ENCODE measurements around the gene RABGGTB.
"Not testable (repeated sequence)": the region's sequence is repeated elsewhere in the genome, so short reads cannot be mapped to it uniquely, and the experiment has no call there.

RABGGTB gene

DNA sequence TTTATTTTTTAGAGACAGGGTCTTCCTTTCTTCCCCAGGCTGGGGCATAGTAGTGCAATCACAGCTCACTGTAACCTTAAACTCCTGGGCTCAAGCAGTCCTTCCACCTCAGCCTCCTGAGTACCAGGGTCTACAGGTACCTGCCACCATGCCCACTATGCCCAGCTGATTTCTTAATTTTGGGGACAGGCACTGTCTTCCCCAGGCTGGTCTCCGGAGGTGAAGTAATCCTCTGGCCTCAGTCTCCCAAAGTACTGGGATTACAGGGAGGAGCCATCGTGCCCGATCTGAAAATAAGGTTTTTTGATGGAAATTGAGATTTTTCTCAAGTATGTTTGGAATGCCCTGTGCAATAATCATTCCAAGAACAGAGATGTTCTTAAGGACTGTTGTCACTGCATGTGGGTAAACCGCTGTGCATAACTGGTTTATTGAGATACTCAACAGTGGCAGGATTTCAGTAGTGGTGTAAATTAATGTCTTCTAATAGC is 9.7 kb downstream of the RABGGTB start:
- DNase-seq (ENCODE audit: low read depth, low spot score), result no peak

DNA sequence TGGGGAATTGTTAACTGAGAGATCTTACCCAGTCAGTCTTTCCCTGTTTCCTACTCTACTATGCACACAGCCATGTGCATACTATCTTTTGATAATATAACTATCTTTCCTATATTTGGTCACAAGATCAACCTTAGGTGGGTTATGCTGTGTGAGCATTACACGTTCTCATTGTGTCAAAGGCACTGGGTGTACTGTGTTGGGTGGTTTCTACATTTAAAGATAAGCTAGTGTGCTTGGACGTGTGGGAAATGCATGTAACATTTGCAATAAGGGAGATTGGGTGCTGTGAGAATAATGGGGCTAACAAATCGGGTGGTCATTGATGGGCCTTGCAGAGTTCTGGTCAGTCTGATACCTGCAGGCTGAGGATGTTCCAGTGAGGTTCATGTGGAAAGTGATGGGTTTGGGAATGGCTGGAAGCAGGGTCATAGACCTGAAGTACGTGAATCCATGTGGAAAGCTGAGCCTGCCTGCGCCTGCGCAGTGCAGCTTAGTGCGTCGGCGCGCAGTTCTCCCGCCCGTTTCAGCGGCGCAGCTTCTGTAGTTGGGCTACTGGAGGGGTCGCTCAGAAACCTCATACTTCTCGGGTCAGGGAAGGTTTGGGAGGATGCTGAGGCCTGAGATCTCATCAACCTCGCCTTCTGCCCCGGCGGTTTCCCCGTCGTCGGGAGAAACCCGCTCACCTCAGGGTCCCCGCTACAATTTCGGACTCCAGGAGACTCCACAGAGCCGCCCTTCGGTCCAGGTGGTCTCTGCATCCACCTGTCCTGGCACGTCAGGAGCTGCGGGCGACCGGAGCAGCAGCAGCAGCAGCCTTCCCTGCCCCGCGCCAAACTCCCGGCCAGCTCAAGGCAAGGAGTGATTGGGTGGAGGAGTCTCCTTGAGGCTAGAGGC is 10.6 kb downstream of the RABGGTB start, which contains the start of gene MSH4:
Gene MSH4 (plus strand): TSS at position 507 of the 897 bp plus-strand sequence. CDS start 104 bp downstream, at position 611.
- DNase-seq (ENCODE audit: low read depth, low spot score), result no peak

DNA sequence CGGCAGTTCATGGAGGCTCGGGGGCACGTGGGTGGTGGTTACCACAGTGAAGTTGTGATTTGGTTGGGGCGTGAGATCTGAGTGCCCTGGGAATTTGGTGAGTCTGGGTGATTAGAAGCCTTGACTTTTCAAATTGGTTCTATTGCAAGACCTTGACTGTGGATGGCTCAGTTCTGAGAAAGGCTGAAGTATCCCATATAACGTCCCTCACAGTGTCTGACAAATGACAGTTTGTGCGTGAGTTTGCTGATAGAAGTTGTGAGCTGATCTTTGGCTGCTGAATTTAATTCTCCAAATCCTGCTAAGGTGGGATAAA is 11.2 kb downstream of the RABGGTB start:
- no peak for DNase-seq (ENCODE audit: low read depth, low spot score)

DNA sequence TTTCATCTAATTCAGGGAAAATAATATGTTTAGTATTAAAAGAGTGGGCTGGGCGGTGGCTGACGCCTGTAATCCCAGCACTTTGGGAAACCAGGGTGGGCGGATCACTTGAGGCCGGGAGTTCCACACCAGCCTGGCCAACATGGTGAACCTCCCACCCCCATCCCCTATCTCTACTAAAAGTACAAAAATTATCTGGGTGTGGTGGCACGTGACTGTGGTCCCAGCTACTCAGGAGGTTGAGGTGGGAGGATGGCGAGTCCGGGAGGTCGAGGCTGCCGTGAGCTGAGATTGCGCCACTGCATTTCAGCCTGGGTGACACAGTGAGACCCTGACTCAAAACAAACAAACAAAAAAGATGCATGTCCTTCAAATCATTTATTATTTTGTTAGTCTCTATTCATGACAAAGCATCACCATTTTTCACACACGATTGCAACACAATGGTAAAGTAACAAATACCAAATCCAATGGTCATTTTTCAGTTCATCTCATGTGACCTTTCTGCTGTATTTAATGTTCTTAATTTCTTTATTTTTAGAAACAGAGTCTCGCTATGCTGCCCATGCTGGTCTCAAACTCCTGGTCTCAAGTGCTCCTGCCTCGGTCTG is 11.7 kb downstream of the RABGGTB start:
- DNase-seq (ENCODE audit: low read depth, low spot score), result no peak

DNA sequence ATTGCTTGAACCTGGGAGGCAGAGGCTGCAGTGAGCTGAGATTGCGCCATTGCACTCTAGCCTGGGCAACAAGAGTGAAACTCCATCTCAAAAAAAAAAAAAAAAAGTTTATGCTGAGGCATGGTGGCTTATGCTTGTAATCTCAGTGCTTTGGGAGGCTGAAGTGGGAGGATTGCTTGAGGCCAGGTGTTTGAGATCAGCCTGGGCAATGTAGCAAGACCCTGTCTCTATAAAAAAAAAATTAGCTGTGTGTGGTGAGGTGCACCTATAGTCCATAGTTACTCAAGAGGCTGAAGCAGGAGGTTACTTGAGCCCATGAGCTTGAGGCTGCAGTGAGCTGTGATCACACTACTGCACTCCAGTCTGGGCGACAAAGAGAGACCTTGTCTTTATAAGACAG is 15.4 kb downstream of the RABGGTB start:
- DNase-seq (ENCODE audit: low read depth, low spot score), result not testable (repeated sequence)

DNA sequence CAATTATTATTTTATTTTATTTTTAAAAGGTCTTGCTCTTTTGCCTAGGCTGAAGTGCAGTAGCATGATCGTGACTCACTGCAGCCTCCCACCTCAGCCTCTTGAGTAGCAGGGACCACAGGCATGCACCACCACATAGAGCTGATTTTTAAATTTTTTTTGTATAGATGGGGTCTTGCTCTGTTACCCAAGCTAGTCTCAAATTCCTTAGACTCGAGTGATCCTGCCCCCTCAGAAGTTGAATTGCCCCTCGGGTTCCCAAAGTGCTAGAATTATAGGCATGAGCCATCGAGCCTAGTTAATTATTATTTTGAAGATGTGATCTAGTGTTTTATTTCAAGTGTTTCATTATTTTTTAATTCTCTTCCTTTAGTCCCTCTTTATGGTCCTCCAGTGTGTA is 22.9 kb downstream of the RABGGTB start:
- DNase-seq (ENCODE audit: low read depth, low spot score), result no peak

DNA sequence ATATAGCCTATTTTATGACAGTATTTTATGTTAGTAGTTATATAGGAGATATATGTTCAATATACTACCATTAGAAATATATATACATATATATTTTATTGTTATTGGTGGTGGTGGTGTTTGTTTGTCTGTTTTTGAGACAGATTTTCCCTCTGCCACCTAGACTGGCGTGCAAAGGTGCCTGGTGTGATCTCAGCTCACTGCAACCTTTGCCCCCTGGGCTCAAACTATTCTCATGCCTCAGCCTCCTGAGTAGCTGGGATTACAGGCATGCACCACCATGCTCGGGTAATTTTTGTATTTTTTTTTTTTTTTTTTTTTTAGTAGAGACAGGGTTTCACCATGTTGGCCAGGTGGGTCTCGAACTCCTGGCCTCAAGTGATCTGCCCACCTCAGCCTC is 24.1 kb downstream of the RABGGTB start:
- not testable (repeated sequence) for DNase-seq (ENCODE audit: low read depth, low spot score)

DNA sequence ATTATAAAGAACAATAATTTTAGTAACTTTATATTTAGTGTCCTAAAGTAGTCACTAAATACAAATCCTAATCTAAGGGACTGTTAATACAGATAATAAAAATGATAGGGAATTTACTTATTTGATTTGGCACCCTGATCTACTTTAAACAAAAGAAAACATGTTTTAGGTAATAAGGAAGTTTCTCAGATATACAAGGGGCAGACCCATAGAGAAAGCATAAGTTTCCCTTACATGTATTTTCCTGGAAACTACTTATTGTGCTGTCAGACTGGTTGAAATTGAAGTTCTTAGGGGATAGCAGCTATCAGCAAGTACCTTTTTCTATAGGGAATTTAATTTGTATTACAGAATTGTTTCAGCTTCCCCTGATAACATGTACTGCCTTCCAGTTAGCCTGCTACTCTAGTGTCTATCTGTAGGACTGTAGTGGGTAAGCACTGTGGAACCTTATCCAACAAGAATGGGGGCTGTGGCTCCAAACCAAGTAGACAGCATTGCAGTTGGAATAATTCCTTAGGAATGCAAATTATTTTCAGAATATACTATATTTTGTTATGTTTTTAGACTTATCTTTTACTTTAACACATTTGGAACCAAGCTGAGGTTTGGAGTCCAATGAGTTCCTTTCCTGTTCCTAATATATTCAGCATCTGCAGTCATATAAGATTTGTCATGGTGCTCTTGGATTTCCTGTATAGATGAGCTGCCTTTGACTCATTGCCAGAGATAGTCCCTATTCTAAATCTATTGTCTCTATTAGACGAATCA is 25.3 kb downstream of the RABGGTB start:
- no peak for DNase-seq (ENCODE audit: low read depth, low spot score)

DNA sequence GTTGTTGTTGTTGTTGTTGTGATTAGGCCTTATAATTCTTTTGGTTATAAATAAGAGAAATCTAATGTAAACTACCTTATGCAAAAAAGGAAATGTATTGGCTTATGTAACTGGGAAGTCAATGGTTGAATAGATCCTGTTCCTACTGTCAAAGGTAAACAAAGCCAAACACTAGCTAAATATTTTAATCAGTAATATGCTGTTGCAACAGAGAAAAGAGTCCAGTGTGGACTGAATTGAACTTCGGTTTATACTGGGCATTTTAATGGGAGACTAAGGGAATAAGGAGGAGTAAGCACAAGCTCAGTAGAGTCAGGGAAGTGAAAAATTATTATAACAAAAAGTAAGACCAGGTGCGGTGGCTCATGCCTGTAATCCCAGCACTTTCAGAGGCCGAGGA is 26.0 kb downstream of the RABGGTB start:
- DNase-seq (ENCODE audit: low read depth, low spot score), result no peak

DNA sequence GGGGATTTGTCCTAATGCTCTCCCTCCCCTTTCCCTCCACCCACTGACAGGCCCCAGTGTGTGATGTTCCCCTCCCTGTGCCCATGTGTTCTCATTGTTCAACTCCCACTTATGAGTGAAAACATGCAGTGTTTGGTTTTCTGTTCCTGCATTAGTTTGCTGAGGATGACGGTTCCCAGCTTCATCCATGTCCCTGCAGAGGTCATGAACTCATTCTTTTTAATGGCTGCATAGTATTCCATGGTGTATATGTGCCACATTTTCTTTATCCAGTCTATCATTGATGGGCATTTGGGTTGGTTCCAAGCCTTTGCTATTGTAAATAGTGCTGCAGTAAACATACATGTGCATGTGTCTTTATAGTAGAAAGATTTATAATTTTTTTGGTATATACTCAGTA is 37.5 kb downstream of the RABGGTB start:
- DNase-seq (ENCODE audit: low read depth, low spot score), result not testable (repeated sequence)

DNA sequence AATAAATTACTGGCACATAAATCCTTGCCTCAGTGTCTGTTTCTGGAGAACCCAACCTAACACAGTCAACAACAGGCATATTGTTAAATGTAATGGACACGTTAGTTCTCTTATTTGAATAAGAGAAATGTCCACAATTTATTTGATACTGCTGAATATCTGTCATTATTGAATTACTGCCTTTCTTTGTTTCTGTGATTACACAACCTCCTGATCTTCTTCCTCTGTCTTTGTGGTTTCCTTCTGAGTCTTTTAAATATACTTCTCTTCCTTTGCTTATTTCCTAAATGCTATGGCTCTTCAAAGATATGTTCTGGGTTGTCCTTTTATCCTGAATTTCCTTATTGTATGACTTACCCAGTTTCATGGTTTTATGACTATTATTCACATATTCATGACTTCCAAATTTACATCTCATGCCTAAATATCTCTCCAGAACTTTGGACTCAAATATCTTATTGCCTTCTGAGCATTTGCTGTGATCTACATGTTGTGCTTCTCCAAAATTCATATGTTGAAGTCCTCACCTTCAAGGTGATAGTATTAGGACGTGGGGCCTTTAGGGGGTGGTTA is 50.6 kb downstream of the RABGGTB start:
- no peak for DNase-seq (ENCODE audit: low read depth, low spot score)

DNA sequence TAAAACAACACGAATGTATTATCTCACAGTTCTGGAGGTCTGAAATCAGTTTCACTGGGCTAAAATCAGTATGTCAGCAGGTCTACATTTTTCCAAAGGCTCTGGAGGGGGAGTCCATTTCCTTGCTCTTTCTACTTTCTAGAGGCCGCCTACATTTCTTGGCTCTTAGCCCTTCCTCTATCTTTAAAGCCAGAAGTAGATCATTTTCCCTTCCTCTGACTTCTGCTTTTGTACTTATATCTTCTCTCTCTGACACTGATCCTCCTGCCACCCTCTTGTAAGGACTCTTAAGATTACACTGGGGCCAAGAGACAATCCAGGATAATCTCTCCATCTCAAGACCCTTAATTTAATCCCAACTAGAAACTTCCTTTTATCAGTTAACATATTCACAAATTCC is 52.0 kb downstream of the RABGGTB start:
- DNase-seq (ENCODE audit: low read depth, low spot score), result no peak

DNA sequence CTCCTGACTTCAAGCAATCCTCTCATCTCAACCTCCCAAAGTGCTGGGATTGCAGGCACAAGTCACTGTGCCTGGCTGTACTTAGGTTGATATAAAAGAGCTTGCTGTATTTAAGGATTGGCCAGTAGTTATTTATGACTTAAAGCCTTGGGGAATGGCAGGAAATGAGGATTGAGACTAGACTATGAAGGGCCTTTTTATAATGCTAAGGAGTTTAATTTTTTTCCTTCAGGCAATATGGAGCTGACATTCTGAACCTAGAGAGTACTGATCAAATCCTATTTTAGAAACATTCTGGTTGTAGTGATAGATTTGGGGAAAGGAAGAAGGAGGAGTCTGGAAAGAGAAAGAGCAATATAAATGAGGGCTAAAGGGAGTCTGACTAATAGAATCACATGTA is 55.4 kb downstream of the RABGGTB start:
- DNase-seq (ENCODE audit: low read depth, low spot score), result no peak
